K562 (cell line): ENCODE results near the gene TRPC4. TPM values are rescaled to one million over a fixed set of nuclear protein-coding genes. Genes with fewer than 3 reads are reported as not detected.

Experiments
- ATAC-seq: fragments of 200-7000 bp; cut with Tn5 transposase; 3 replicates; pipeline ENCODE4 v1.9.1; 2020; ENCODE audit warnings: moderate library complexity
- BruUV-seq: library from RNA; stranded (reverse); fragments of 400-500 nt; replicated peaks from 2 replicates; lab custom pipeline; 2021; lab: Mats Ljungman, UMichigan
- CTCF ChIA-PET: fragments of 300-600 bp; formaldehyde crosslinking; extraction: SDS; loops from one replicate; lab custom pipeline; 2021; ENCODE audit warnings: low intra/inter-chr PET ratio; lab: Yijun Ruan, JAX
- POLR2A ChIA-PET: fragments of 300-600, 350-650 bp; sonication (Branson Sonifier 250); formaldehyde crosslinking; extraction: SDS; loops from one replicate; lab custom pipeline; 2021; ENCODE audit warnings: antibody characterized with exemption, inconsistent platforms; lab: Yijun Ruan, JAX
- DNase-seq, 4 experiments: peaks; one replicate each; pipeline versions ENCODE4 v3.0.0 to v3.0.0-alpha.2; 2011 to 2018; ENCODE audit warnings: low spot score in 3 of 4, mixed read lengths in 3 of 4; ENCODE audit errors: extremely low read depth in 1 of 4
- FAIRE-seq: peaks from 2 replicates; lab custom pipeline; 2011; peaks lifted over from hg19 to GRCh38; lab: Jason Lieb, UNC
- H2AFZ ChIP-seq: 2 replicates; pipeline ENCODE4 v1.6.0; 2011; ENCODE audit warnings: low read depth, low read length, control low read depth, inconsistent platforms
- H3K27ac ChIP-seq: fragments of 200-600 bp; 3 replicates; pipeline ENCODE4 v1.8.0; 2011; ENCODE audit warnings: low read depth, mild to moderate bottlenecking, control low read depth, inconsistent platforms, low read length, moderate library complexity, mixed read lengths; ENCODE audit errors: extremely low read depth
- H3K27me3 ChIP-seq, 2 experiments: fragments of 300-600 bp in 1 of 2; 2 replicates in 1 of 2; 3 replicates in 1 of 2; pipeline versions ENCODE4 v1.6.0 to v1.8.0; 2011; ENCODE audit warnings: inconsistent platforms in 2 of 2, low read length in 2 of 2, mild to moderate bottlenecking in 1 of 2, mixed read lengths in 1 of 2, moderate library complexity in 1 of 2; ENCODE audit not compliant: control insufficient read depth in 2 of 2, insufficient read depth in 2 of 2
- H3K36me3 ChIP-seq: fragments of 300-600 bp; 3 replicates; pipeline ENCODE4 v1.8.0; 2011; ENCODE audit warnings: mild to moderate bottlenecking, low read length, inconsistent platforms; ENCODE audit not compliant: control insufficient read depth, insufficient read depth
- H3K4me1 ChIP-seq, 2 experiments: fragments of 200-600 bp in 1 of 2; replicated peaks in 1 of 2; 2 replicates in 1 of 2; 3 replicates in 1 of 2; pipeline versions ENCODE4 v1.5.1 to v1.8.0; 2011; ENCODE audit warnings: inconsistent platforms in 2 of 2, low read length in 2 of 2, mild to moderate bottlenecking in 1 of 2, mixed read lengths in 1 of 2, moderate library complexity in 1 of 2; ENCODE audit not compliant: control insufficient read depth in 2 of 2, insufficient read depth in 2 of 2
- H3K4me2 ChIP-seq: 2 replicates; pipeline ENCODE4 v1.6.1; 2011; ENCODE audit warnings: low read length, control low read depth, inconsistent platforms, mixed read lengths; ENCODE audit not compliant: insufficient read depth
- H3K4me3 ChIP-seq: fragments of 200-600 bp; sonication (generic), shearing (Covaris generic); 2 replicates; pipeline ENCODE4 v1.5.1; 2016; ENCODE audit warnings: control low read depth, inconsistent platforms
- H3K79me2 ChIP-seq: fragments of 200-600 bp; 3 replicates; pipeline ENCODE4 v1.8.0; 2011; ENCODE audit warnings: low read length, inconsistent platforms; ENCODE audit not compliant: control insufficient read depth, insufficient read depth
- H3K9ac ChIP-seq, 2 experiments: 2 replicates each; pipeline versions ENCODE4 v1.6.0 to v1.6.1; 2011; ENCODE audit warnings: low read depth in 2 of 2, low read length in 2 of 2, control low read depth in 1 of 2, inconsistent platforms in 1 of 2, mild to moderate bottlenecking in 1 of 2, mixed read lengths in 1 of 2; ENCODE audit not compliant: insufficient read depth in 1 of 2
- H3K9me1 ChIP-seq: one replicate; pipeline ENCODE4 v1.6.0; 2011; ENCODE audit warnings: inconsistent platforms, mild to moderate bottlenecking, low read length, moderate library complexity; ENCODE audit not compliant: control insufficient read depth, insufficient read depth
- H3K9me3 ChIP-seq: replicated peaks from 2 replicates; pipeline ENCODE4 v1.5.1; 2011; ENCODE audit warnings: low read depth, low read length, inconsistent platforms; ENCODE audit not compliant: control insufficient read depth, insufficient read depth
- H4K20me1 ChIP-seq: replicated peaks from 2 replicates; pipeline ENCODE4 v1.6.1; 2011; ENCODE audit warnings: low read length, inconsistent platforms, mixed read lengths; ENCODE audit not compliant: control insufficient read depth, insufficient read depth
- CC2D1A ChIP-seq: fragments of 450-650 bp; IDR thresholded peaks from 2 replicates; pipeline ENCODE4 v1.6.1; 2017; ENCODE audit warnings: mild to moderate bottlenecking
- COPS2 ChIP-seq: fragments of 450-650 bp; conservative IDR thresholded peaks from 2 replicates; pipeline ENCODE4 v1.6.1; 2016; ENCODE audit warnings: mild to moderate bottlenecking, moderate library complexity
- E2F4 ChIP-seq: sonication (generic); formaldehyde crosslinking; IDR thresholded peaks from 2 replicates; pipeline ENCODE4 v1.8.0; 2022; ENCODE audit warnings: mild to moderate bottlenecking, low read depth, missing genetic modification reagents
- HEY1 ChIP-seq: fragments of 250-450 bp; sonication (Bioruptor Pico); IDR thresholded peaks from 2 replicates; pipeline ENCODE4 v1.5.0; 2020; ENCODE audit warnings: mild to moderate bottlenecking, moderate library complexity, borderline replicate concordance
- HIVEP1 ChIP-seq: fragments of 250-450 bp; sonication (Bioruptor Pico); IDR thresholded peaks from 2 replicates; pipeline ENCODE4 v1.4.0; 2020; ENCODE audit warnings: mild to moderate bottlenecking
- LCOR ChIP-seq: sonication (generic); formaldehyde crosslinking; IDR thresholded peaks from 2 replicates; pipeline ENCODE4 v1.8.0; 2022; ENCODE audit warnings: mild to moderate bottlenecking, missing genetic modification reagents
- MED1 ChIP-seq: sonication (generic); formaldehyde crosslinking; IDR thresholded peaks from 2 replicates; pipeline ENCODE4 v1.8.1; 2023; ENCODE audit warnings: missing genetic modification reagents, borderline replicate concordance
- NCOA1 ChIP-seq: fragments of 450-650 bp; IDR thresholded peaks from 2 replicates; pipeline ENCODE4 v1.6.1; 2016; ENCODE audit warnings: low read depth
- NR2F6 ChIP-seq: fragments of 450-650 bp; formaldehyde crosslinking; IDR thresholded peaks from 2 replicates; pipeline ENCODE4 v1.4.0; 2020; ENCODE audit warnings: mild to moderate bottlenecking
- POLR2B ChIP-seq: fragments of 450-650 bp; IDR thresholded peaks from 2 replicates; pipeline ENCODE4 v1.6.1; 2018; ENCODE audit warnings: low read depth; ENCODE audit not compliant: partially characterized antibody
- SMARCA5 ChIP-seq: fragments of 450-650 bp; IDR thresholded peaks from 2 replicates; pipeline ENCODE4 v1.6.1; 2016
- U2AF2 ChIP-seq: fragments of 200-400 bp; formaldehyde crosslinking; optimal IDR thresholded peaks from 2 replicates; pipeline ENCODE3; 2017; ENCODE audit warnings: low read depth, mild to moderate bottlenecking, low read length
- ZBTB9 ChIP-seq: fragments of 450-650 bp; formaldehyde crosslinking; IDR thresholded peaks from 2 replicates; pipeline ENCODE4 v1.4.0; 2020; ENCODE audit warnings: mild to moderate bottlenecking, moderate library complexity
- ZKSCAN8 ChIP-seq: fragments of 200-800 bp; sonication (Bioruptor generic); IDR thresholded peaks from 2 replicates; pipeline ENCODE4 v1.6.1; 2016; ENCODE audit warnings: missing genetic modification characterization, missing compliant biosample characterization
- ZNF561 ChIP-seq: fragments of 450-650 bp; formaldehyde crosslinking; conservative IDR thresholded peaks from 2 replicates; pipeline ENCODE4 v1.4.0; 2020; ENCODE audit warnings: mild to moderate bottlenecking, moderate library complexity
- ZNF583 ChIP-seq: fragments of 250-450 bp; sonication (Bioruptor Pico); IDR thresholded peaks from 2 replicates; pipeline ENCODE4 v1.4.0; 2020
- WGBS: fragments of 100-300 bp; shearing (Covaris generic); methylation state at CpG from one replicate; pipeline ENCODE4 v1.1.6; 2016; ENCODE audit warnings: low coverage, mixed read lengths; ENCODE audit not compliant: insufficient coverage; ENCODE audit errors: missing lambda C conversion rate; 5-methylcytosine and 5-hydroxymethylcytosine counted together
- in situ Hi-C: fragments of 300-500 bp; cut with MboI; formaldehyde crosslinking; loops from 4 replicates; pipeline ENCODE4 v1.15.0; 2018; ENCODE audit warnings: inconsistent platforms, mixed read lengths
- intact Hi-C: fragments of 100-400 bp; cut with micrococcal nuclease; formaldehyde crosslinking; loops from 2 replicates; pipeline ENCODE4 v1.14.2; 2022
- polyA plus RNA-seq, 8 experiments: library from polyadenylated mRNA; depleted of rRNA in 4 of 8; stranded (reverse) in 5 of 8; unstranded in 3 of 8; fragments of >200 nt; fragmentation: Nextera tagmentation in 2 of 8; fragmentation: Illumina TruSeq in 1 of 8; extraction: Ambion mirVana in 2 of 8; extraction: Trizol in 1 of 8; gene quantifications; 2 replicates each; pipeline versions ENCODE4 v1.2.1 to v1.2.3, GENCODE V29; 2011 to 2014; ENCODE audit warnings: inconsistent platforms in 1 of 8, missing spikeins in 1 of 8
- total RNA-seq, 7 experiments: library from RNA; depleted of rRNA in 6 of 7; stranded (reverse); fragments of >200 nt in 6 of 7; fragmentation: Illumina TruSeq in 2 of 7; extraction: Trizol in 2 of 7; gene quantifications; 2 replicates each; pipeline versions ENCODE4 v1.2.1 to v1.2.3, GENCODE V29; 2011 to 2021; ENCODE audit warnings: low replicate concordance in 1 of 7
- TF ChIP-seq, protein P1 (sequence below), 2 experiments: fragments of 450-650 bp; IDR thresholded peaks; 2 replicates each; pipeline ENCODE4 v1.6.1; 2018; ENCODE audit warnings: mild to moderate bottlenecking in 2 of 2, low read depth in 1 of 2; ENCODE audit not compliant: partially characterized antibody in 2 of 2
- TF ChIP-seq, protein P2 (sequence below): fragments of 250-450 bp; sonication (Bioruptor Pico); IDR thresholded peaks from 2 replicates; pipeline ENCODE4 v1.8.0; 2022; ENCODE audit warnings: moderate library complexity, mild to moderate bottlenecking, inconsistent platforms

Gene TRPC4
- total and polyA plus RNA-seq, 9 of the 15 experiments (the other 6 are each of a cell fraction or from before 2014, with no cell fraction given) = 0.03 to 0.04 TPM; not detected in 7

GRCh38 chr13:37905736-37906135 is 36.2 kb upstream of the TRPC4 start:
- H3K27me3 ChIP-seq = no peaks in the 10 kb centered on the region
- H3K4me1 ChIP-seq = no peaks in the 10 kb centered on the region; a peak in 2 of 5 replicates
- CTCF ChIA-PET = no interaction called here
- no peaks in the 10 kb centered on the region for H3K36me3 ChIP-seq
- no peak overlapping the region for H3K4me3 ChIP-seq
- POLR2A ChIA-PET = no interaction called here
- intact Hi-C loops = no loop called here
- no peak overlapping the region for H3K4me2 ChIP-seq
- TF ChIP-seq MED1 (CRISPR knock-in tag) (no peak), ZKSCAN8 (no peak), NR2F6 (no peak), E2F4 (CRISPR knock-in tag) (no peak), ZNF561 (CRISPR knock-in tag) (no peak), LCOR (no peak), COPS2 (no peak), HIVEP1 (CRISPR knock-in tag) (no peak), SMARCA5 (no peak), POLR2B (no peak), ZNF583 (CRISPR knock-in tag) (no peak), CC2D1A (no peak), U2AF2 (no peak), NCOA1 (no peak), HEY1 (CRISPR knock-in tag) (no peak), ZBTB9 (CRISPR knock-in tag) (no peak)
- TF ChIP-seq, protein P1, sequence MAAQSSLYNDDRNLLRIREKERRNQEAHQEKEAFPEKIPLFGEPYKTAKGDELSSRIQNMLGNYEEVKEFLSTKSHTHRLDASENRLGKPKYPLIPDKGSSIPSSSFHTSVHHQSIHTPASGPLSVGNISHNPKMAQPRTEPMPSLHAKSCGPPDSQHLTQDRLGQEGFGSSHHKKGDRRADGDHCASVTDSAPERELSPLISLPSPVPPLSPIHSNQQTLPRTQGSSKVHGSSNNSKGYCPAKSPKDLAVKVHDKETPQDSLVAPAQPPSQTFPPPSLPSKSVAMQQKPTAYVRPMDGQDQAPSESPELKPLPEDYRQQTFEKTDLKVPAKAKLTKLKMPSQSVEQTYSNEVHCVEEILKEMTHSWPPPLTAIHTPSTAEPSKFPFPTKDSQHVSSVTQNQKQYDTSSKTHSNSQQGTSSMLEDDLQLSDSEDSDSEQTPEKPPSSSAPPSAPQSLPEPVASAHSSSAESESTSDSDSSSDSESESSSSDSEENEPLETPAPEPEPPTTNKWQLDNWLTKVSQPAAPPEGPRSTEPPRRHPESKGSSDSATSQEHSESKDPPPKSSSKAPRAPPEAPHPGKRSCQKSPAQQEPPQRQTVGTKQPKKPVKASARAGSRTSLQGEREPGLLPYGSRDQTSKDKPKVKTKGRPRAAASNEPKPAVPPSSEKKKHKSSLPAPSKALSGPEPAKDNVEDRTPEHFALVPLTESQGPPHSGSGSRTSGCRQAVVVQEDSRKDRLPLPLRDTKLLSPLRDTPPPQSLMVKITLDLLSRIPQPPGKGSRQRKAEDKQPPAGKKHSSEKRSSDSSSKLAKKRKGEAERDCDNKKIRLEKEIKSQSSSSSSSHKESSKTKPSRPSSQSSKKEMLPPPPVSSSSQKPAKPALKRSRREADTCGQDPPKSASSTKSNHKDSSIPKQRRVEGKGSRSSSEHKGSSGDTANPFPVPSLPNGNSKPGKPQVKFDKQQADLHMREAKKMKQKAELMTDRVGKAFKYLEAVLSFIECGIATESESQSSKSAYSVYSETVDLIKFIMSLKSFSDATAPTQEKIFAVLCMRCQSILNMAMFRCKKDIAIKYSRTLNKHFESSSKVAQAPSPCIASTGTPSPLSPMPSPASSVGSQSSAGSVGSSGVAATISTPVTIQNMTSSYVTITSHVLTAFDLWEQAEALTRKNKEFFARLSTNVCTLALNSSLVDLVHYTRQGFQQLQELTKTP (IDR thresholded peaks at IDR 0.05; ENCODE audit: low read depth in 1 of 2, partially characterized antibody in 2 of 2) = no peak
- TF ChIP-seq, protein P2, sequence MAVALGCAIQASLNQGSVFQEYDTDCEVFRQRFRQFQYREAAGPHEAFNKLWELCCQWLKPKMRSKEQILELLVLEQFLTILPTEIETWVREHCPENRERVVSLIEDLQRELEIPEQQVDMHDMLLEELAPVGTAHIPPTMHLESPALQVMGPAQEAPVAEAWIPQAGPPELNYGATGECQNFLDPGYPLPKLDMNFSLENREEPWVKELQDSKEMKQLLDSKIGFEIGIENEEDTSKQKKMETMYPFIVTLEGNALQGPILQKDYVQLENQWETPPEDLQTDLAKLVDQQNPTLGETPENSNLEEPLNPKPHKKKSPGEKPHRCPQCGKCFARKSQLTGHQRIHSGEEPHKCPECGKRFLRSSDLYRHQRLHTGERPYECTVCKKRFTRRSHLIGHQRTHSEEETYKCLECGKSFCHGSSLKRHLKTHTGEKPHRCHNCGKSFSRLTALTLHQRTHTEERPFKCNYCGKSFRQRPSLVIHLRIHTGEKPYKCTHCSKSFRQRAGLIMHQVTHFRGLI (CRISPR knock-in tag) = no peak
- ATAC-seq (no peak), FAIRE-seq (no peak), DNase-seq (no peak)
- no peaks in the 10 kb centered on the region for H3K9me1 ChIP-seq
- H3K9ac ChIP-seq = no peak overlapping the region
- BruUV-seq = no TSS peak
- H2AFZ ChIP-seq = no peak overlapping the region
- no peak overlapping the region for H3K27ac ChIP-seq
- 50% methylated on average over 2 of the region's 2 CpGs for WGBS
- no peaks in the 10 kb centered on the region for H3K9me3 ChIP-seq
- H3K79me2 ChIP-seq = no peaks in the 10 kb centered on the region
- in situ Hi-C loops = no loop called here
- H4K20me1 ChIP-seq = no peaks in the 10 kb centered on the region
